ENCODE results near the gene CYB5D1.

DNA sequence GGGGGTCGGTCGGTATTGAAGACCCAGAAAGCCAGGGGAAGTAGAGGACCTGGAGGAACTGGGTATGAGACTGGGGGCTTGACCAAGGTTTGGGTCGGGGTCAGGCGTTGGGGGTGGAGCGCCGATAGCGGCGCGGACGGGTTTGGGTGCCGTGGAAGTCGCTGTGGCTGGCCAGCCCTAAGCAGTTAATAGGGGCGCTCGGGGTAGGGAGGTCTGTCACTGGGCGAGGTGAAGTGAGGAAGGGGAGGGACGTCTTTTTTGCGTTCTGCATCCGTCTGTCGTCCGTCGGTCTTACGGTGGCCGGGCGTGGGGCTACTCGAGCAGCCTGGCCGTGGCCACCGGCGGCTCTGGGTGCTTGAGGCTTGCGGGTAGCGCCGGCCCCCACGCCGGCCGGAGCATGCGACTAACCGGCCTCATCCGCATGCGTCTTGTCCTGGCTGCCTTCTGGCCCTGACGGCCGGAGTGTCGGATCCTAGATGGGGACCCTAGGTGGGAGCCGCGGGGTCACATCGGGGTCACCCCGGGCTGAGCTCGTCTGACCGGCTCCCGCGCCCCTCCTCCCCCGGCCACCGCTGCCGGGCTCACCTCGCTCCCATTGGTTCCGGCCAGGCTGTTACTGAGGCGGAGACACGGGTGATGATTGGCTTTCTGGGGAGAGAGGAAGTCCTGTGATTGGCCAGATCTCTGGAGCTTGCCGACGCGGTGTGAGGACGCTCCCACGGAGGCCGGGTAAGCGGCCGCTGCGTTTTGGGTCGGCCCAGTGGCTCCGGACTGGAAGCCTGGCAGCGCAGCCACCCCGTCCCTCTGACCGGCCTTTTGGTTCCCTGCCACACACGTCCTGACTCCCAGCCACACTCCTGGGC, 13.3 kb upstream of the CYB5D1 start:
- TF ChIP-seq GATA2 (IDR thresholded peaks at IDR 0.05; ENCODE audit: low read depth, low read length) (no peak), GATA3 (IDR thresholded peaks at IDR 0.05; ENCODE audit: low read depth, low read length) (no peak)

Measured in SH-SY5Y (cell line).